Upper lobe of right lung (tissue), 1 donor: ENCODE results near the gene DDR2. TPM values are rescaled to one million over a fixed set of nuclear protein-coding genes. Genes with fewer than 3 reads are reported as not detected.

Experiments used
- ATAC-seq: fragments of 200-7000 bp; cut with Tn5 transposase; one replicate; pipeline ENCODE4 v1.9.1; 2020; ENCODE audit warnings: mild to moderate bottlenecking, moderate library complexity
- DNase-seq: peaks from one replicate; pipeline ENCODE4 v3.0.0-alpha.2; 2020
- H3K27ac ChIP-seq: fragments of 200-600 bp; one replicate; pipeline ENCODE4 v1.8.0; 2022
- H3K27me3 ChIP-seq: fragments of 200-600 bp; one replicate; pipeline ENCODE4 v1.8.0; 2022; ENCODE audit warnings: mild to moderate bottlenecking
- H3K36me3 ChIP-seq: fragments of 200-600 bp; one replicate; pipeline ENCODE4 v1.8.0; 2022
- H3K4me1 ChIP-seq: fragments of 200-600 bp; one replicate; pipeline ENCODE4 v1.8.0; 2022
- H3K4me3 ChIP-seq: fragments of 200-600 bp; one replicate; pipeline ENCODE4 v1.8.0; 2022; ENCODE audit warnings: mild to moderate bottlenecking
- H3K9me3 ChIP-seq: fragments of 200-600 bp; one replicate; pipeline ENCODE4 v1.8.0; 2022
- intact Hi-C: fragments of 100-400 bp; cut with DNase I; formaldehyde crosslinking; loops from one replicate; pipeline ENCODE4 v1.11.0; 2022
- total RNA-seq: library from RNA; stranded (reverse); fragmentation: NEBNext Ultra II Directional; extraction: Animal tissue kit (Norgen Biotek cat#: 25700); gene quantifications from one replicate; pipeline ENCODE4 v1.2.1, GENCODE V29; 2021
- TF ChIP-seq, protein P1 (sequence below): fragments of 200-600 bp; IDR thresholded peaks from one replicate; pipeline ENCODE4 v1.8.0; 2022; ENCODE audit warnings: antibody characterized with exemption
- donor health status: DM: no; HTN: yes; CAD: no; lungs with severe emphysema.

The DDR2 gene
- total RNA-seq, 1 donor from 2014 or later: 44.6 TPM

DNA sequence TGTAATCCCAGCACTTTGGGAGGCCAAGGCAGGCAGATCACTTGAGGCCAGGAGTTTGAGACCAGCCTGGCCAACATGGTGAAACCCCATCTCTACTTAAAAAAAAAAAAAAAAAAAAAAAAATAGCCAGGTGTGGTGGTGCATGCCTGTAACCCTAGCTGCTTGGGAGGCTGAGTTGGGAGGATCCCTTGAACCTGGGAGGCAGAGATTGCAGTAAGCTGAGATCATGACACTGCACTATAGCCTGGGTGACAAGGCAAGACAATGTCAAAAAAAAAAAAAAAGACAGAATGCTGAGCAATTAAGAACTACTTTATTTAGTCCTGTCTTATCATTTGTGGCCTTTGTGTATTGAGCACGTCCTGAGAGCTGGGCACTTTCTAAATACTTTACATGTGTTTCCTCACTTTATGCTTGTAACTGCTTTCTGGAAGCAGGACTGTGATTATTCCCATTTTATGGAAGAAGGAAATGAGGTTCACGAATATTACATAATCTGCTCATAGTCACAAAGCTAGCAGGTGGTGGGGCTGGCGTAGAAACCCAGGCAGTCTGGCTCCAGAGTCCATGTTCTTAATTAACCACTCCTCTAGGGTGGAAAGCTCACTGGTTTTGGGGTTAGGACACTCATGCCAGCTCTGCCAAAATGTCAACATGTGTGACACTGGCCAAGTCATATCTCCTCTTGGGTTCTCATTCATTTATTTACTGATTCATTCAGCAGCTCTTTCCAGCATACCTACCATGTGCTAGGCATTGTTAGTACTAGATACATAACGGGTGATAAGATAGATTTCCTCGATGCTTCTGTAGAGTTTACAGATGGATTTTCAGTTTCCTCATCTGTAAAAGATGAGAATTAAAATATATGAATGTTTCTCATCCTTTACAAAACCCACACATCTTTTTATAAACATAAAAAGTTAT is 57.7 kb downstream of the DDR2 start:
- ATAC-seq: no peak
- TF ChIP-seq, protein P1, sequence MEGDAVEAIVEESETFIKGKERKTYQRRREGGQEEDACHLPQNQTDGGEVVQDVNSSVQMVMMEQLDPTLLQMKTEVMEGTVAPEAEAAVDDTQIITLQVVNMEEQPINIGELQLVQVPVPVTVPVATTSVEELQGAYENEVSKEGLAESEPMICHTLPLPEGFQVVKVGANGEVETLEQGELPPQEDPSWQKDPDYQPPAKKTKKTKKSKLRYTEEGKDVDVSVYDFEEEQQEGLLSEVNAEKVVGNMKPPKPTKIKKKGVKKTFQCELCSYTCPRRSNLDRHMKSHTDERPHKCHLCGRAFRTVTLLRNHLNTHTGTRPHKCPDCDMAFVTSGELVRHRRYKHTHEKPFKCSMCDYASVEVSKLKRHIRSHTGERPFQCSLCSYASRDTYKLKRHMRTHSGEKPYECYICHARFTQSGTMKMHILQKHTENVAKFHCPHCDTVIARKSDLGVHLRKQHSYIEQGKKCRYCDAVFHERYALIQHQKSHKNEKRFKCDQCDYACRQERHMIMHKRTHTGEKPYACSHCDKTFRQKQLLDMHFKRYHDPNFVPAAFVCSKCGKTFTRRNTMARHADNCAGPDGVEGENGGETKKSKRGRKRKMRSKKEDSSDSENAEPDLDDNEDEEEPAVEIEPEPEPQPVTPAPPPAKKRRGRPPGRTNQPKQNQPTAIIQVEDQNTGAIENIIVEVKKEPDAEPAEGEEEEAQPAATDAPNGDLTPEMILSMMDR: no peak
- H3K4me1 ChIP-seq: peaks cover 5% of the 10 kb centered on the region

DNA sequence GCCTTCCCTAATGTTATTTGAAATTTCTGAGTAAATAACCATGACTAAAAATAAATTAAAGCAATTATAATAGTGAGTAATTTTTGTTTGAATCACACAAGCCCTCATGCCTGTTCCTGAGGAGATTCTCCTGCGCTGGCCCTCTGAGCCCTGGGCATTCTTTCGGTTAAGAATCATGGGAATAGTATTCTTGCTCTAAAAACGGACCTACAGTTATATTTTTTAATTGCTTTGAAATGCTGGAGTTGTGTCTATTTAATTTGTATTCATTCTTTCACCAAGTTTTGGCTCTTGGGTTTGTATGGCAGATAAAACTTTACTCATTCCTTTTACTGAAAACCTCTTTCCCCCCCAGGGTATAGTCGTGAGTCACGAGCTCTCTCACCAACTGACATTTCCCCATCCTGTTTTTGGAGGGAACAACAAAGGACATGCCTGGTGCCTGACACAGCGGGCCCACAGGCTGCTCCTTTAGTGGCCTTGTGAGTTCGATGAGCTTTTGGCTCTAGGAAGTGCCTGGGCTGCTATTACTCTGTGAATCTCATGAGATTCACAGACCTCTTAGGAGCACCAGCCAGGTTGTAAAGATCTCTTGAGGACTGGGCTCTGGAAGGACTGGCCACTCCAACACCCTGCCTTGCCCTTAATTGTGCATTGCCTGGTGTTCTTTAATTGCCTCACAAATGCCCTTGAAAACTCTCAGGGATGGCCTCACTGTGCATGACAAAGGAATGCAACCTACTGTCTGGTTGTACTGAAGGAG is 58.6 kb downstream of the DDR2 start:
- Histone ChIP-seq H3K4me3 (no peak overlapping the region), H3K9me3 (no peaks in the 10 kb centered on the region), H3K4me1 (peaks cover 5% of the 10 kb centered on the region), H3K27ac (no peak overlapping the region), H3K27me3 (no peaks in the 10 kb centered on the region), H3K36me3 (no peaks in the 10 kb centered on the region)
- TF ChIP-seq, protein P1: no peak
- ATAC-seq (peak; percentile 55), DNase-seq (no peak)
- intact Hi-C loops: no loop called here

More for the DNA sequence above, 57.7 kb downstream of the DDR2 start:
- no peaks in the 10 kb centered on the region for H3K36me3 ChIP-seq
- DNase-seq: no peak
- intact Hi-C loops: no loop called here
- no peak overlapping the region for H3K27ac ChIP-seq
- H3K4me3 ChIP-seq: no peak overlapping the region
- no peaks in the 10 kb centered on the region for H3K27me3 ChIP-seq
- H3K9me3 ChIP-seq: no peaks in the 10 kb centered on the region

DNA sequence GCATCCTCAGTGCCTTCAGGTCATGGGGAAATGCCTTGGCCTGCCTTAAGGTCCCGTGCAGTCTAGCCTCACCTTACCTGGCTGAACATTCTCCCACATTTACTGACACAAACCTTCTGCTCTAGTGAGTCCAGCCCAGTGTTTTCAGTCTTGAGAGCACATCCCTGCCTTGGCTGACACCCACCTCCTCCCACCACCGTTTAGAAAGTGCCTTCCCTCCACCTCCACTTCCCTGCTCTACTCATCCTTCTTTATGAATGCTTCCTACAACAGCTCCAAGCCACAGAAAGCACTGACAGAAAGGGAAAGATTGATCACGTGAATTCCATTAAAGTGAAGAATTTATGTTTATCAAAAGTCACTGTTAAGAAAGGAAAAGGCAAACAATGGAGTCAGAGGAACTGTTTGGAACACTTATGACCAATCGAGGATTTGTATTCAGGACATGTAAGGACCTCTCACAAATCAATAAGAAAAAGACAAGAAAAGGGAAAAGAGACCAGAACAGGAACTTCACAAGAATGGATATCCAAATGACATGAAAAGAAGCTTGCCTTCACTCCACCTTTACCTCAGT is 59.8 kb downstream of the DDR2 start:
- Histone ChIP-seq H3K4me3 (no peak overlapping the region), H3K27me3 (no peaks in the 10 kb centered on the region), H3K4me1 (peaks cover 12% of the 10 kb centered on the region), H3K36me3 (no peaks in the 10 kb centered on the region), H3K27ac (no peak overlapping the region), H3K9me3 (no peaks in the 10 kb centered on the region)
- no peak for DNase-seq
- ATAC-seq: no peak
- TF ChIP-seq, protein P1: no peak
- intact Hi-C loops: no loop called here

DNA sequence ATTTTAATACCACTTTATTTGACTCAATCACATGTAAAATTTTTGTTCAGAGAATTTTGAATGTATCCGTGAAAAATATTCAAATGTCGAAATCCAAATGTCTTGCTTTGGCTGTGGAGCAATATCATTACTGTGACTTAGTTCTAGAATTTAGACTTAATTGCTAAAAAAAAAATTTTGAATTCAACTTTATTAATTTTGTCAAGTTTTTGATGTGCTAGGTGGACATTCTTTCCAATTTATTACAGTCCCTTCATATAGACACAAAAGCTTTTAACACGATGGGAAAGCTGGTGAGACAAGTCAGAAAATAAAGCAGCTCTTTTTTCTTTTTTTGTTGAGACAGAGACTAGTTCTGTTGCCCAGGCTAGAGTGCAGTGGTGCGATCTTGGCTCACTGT is 62.6 kb downstream of the DDR2 start:
- intact Hi-C loops: no loop called here
- DNase-seq: no peak
- Histone ChIP-seq H3K4me3 (no peak overlapping the region), H3K27ac (no peak overlapping the region), H3K27me3 (no peaks in the 10 kb centered on the region), H3K9me3 (no peaks in the 10 kb centered on the region), H3K4me1 (peaks cover 20% of the 10 kb centered on the region), H3K36me3 (no peaks in the 10 kb centered on the region)
- TF ChIP-seq, protein P1: no peak
- ATAC-seq: no peak

DNA sequence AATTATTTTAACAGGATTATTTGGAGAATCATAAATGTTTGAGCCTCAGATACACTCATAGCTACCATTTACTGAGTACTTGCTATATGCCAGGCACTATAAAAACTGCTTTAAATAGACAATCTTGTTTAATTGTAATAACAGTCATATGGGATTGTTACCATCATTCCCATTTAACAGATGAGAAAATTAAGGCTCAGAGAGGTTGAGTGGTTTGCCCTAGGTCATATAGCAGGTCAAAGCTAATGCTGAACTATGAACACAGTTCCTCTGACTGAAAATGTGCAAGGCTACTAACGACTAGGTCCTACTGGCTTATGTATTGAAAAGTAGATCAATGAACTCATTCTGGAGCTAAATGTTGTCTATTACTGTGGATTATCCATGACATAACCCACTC is 63.4 kb downstream of the DDR2 start:
- peaks cover 20% of the 10 kb centered on the region for H3K4me1 ChIP-seq
- intact Hi-C loops: no loop called here
- TF ChIP-seq, protein P1: no peak
- DNase-seq: no peak
- H3K27ac ChIP-seq: no peak overlapping the region
- no peaks in the 10 kb centered on the region for H3K9me3 ChIP-seq
- no peaks in the 10 kb centered on the region for H3K36me3 ChIP-seq
- no peak for ATAC-seq
- no peaks in the 10 kb centered on the region for H3K27me3 ChIP-seq
- no peak overlapping the region for H3K4me3 ChIP-seq
